ENCODE data around the gene PSMD10.

GRCh38 chrX:108130889-108131288, 39.5 kb upstream of the PSMD10 start:
- TF ChIP-seq, protein P1, sequence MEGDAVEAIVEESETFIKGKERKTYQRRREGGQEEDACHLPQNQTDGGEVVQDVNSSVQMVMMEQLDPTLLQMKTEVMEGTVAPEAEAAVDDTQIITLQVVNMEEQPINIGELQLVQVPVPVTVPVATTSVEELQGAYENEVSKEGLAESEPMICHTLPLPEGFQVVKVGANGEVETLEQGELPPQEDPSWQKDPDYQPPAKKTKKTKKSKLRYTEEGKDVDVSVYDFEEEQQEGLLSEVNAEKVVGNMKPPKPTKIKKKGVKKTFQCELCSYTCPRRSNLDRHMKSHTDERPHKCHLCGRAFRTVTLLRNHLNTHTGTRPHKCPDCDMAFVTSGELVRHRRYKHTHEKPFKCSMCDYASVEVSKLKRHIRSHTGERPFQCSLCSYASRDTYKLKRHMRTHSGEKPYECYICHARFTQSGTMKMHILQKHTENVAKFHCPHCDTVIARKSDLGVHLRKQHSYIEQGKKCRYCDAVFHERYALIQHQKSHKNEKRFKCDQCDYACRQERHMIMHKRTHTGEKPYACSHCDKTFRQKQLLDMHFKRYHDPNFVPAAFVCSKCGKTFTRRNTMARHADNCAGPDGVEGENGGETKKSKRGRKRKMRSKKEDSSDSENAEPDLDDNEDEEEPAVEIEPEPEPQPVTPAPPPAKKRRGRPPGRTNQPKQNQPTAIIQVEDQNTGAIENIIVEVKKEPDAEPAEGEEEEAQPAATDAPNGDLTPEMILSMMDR (conservative IDR thresholded peaks at IDR 0.05; ENCODE audit: low read length), result no peak
- TF ChIP-seq EZH2phosphoT487 (IDR thresholded peaks at IDR 0.05; ENCODE audit: borderline replicate concordance, low read depth, low read length), result no peak
